ENCODE data around the gene SLC38A1.

- no peak for TF ChIP-seq CTCF (conservative IDR thresholded peaks at IDR 0.05; ENCODE audit: low read depth in 2 of 2)
- TF ChIP-seq EZH2 (IDR thresholded peaks at IDR 0.05; ENCODE audit: low read depth, unreplicated experiment), result no peak
- no peak for TF ChIP-seq POLR2AphosphoS5 (IDR thresholded peaks at IDR 0.05; ENCODE audit: low read depth)
- TF ChIP-seq REST (IDR thresholded peaks at IDR 0.05; ENCODE audit: unreplicated experiment), result no peak
- no peak for TF ChIP-seq EZH2phosphoT487 (IDR thresholded peaks at IDR 0.05; ENCODE audit: unreplicated experiment)
- no peak for TF ChIP-seq STAT1 (IDR thresholded peaks at IDR 0.05; ENCODE audit: unreplicated experiment)
- TF ChIP-seq JUNB (IDR thresholded peaks at IDR 0.05; ENCODE audit: unreplicated experiment), result no peak
- no peak for TF ChIP-seq CREB1 (CRISPR knock-in tag; IDR thresholded peaks at IDR 0.05; ENCODE audit: low read depth)
- TF ChIP-seq NANOG (IDR thresholded peaks at IDR 0.05; ENCODE audit: borderline replicate concordance), result no peak
- TF ChIP-seq ZNF331 (CRISPR knock-in tag; IDR thresholded peaks at IDR 0.05; ENCODE audit: low read depth), result no peak
These were observed 116.4 kb downstream of the SLC38A1 start for GRCh38 chr12:46152456-46152855.

Data from GM23338 (cell line).